22Rv1 (cell line): ENCODE results near the gene DNMBP.

Experiments
- CTCF ChIP-seq: fragments of 450-650 bp; IDR thresholded peaks from 2 replicates; pipeline ENCODE4 v1.5.1; 2017; ENCODE audit warnings: mild to moderate bottlenecking
- ZFX ChIP-seq: fragments of 450-650 bp; IDR thresholded peaks from 2 replicates; pipeline ENCODE4 v1.6.1; 2017; ENCODE audit warnings: antibody characterized with exemption, borderline replicate concordance

- TF ChIP-seq CTCF (no peak), ZFX (no peak)
These were observed 2.3 kb downstream of the DNMBP start for GRCh38 chr10:100007231-100008141.
